Esophagus (tissue), 2 donors: ENCODE results near the gene APBB2. TPM values are rescaled to one million over a fixed set of nuclear protein-coding genes. Genes with fewer than 3 reads are reported as not detected.
"Not testable (repeated sequence)": the region's sequence is repeated elsewhere in the genome, so short reads cannot be mapped to it uniquely, and the experiment has no call there.

Source experiments
- H3K27ac ChIP-seq, 2 donors: one replicate each; pipeline ENCODE4 v1.5.1; 2013; ENCODE audit warnings: low read depth in 2 of 2, mild to moderate bottlenecking in 2 of 2, inconsistent platforms in 1 of 2, low read length in 1 of 2, moderate library complexity in 1 of 2
- H3K27me3 ChIP-seq, 2 donors: one replicate each; pipeline ENCODE4 v1.6.1; 2013; ENCODE audit warnings: low read length in 2 of 2, control low read depth in 1 of 2, mild to moderate bottlenecking in 1 of 2; ENCODE audit not compliant: insufficient read depth in 2 of 2, control insufficient read depth in 1 of 2
- H3K36me3 ChIP-seq, 2 donors: one replicate each; pipeline ENCODE4 v1.6.1; 2013; ENCODE audit warnings: low read length in 1 of 2; ENCODE audit not compliant: control insufficient read depth in 2 of 2, insufficient read depth in 2 of 2
- H3K4me1 ChIP-seq, 2 donors: one replicate each; pipeline ENCODE4 v1.6.1; 2013; ENCODE audit warnings: low read length in 1 of 2; ENCODE audit not compliant: control insufficient read depth in 2 of 2, insufficient read depth in 2 of 2
- H3K4me3 ChIP-seq, 2 donors: one replicate each; pipeline ENCODE4 v1.5.1; 2013; ENCODE audit warnings: low read length in 2 of 2, mild to moderate bottlenecking in 2 of 2, low read depth in 1 of 2, moderate library complexity in 1 of 2
- H3K9me3 ChIP-seq, 2 donors: one replicate each; pipeline ENCODE4 v1.6.1; 2013; ENCODE audit warnings: mild to moderate bottlenecking in 2 of 2, low read depth in 1 of 2, low read length in 1 of 2, moderate library complexity in 1 of 2; ENCODE audit not compliant: control insufficient read depth in 2 of 2, insufficient read depth in 1 of 2
- WGBS, 2 donors: extraction: QIAGEN DNeasy Blood & Tissue Kit; methylation state at CpG; one replicate each; pipeline ENCODE4 v1.1.7; 2013; 5-methylcytosine and 5-hydroxymethylcytosine counted together
- polyA plus RNA-seq, 2 donors: library from polyadenylated mRNA; stranded (reverse); fragments of 200-250 nt; gene quantifications; one replicate each; pipeline ENCODE4 v1.2.3, GENCODE V29; 2013
- donor health status: healthy with polysubstance abuse.
- donor health status: Bipolar disorder and iron deficiency.

The APBB2 gene
- polyA plus RNA-seq, 2 donors, result 3.0 to 4.0 TPM

DNA sequence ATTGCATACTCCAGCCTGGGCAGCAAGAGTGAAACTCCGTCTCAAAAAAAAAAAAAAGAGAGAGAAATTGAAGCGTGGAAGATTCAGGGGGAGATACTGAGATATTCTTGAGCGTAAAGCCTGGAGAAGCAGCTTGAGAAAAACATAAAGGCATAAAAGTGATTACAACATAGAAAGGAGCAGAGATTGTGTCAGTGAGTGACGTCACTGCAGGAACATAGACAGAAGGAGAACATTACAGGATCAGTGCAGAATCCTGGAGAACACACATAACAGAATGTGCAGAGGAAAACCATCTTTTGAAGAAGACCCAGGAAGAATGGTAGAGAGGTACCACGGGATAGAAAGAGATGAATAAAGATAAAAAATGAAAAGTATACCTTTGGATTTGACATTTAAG, 147.0 kb downstream of the APBB2 start:
- H3K4me3 ChIP-seq, result no peak overlapping the region
- H3K9me3 ChIP-seq, result no peaks in the 10 kb centered on the region
- H3K27me3 ChIP-seq, result no peaks in the 10 kb centered on the region
- no peaks in the 10 kb centered on the region for H3K4me1 ChIP-seq
- 91 to 95% methylated on average over 5 of the region's 5 CpGs for WGBS, 2 donors
- H3K27ac ChIP-seq, result no peak overlapping the region
- no peaks in the 10 kb centered on the region for H3K36me3 ChIP-seq

DNA sequence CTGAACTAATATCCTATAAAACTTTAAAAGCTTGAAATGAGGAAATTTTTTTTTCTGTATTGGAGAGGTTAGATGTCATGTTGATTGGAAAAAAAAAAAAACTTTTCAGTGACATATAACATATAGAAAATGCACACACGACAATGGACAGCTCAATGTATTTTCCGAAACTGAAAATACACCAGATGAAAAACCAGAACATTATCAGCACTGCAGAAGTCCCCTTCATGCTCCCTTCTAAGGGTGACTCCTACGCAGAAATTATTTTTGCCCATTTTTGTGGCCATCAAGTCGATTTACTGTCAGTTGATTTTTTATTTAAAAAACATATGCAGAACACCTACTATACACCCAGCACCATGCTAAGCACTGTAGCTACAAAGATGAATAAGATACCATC, 148.3 kb downstream of the APBB2 start:
- no peaks in the 10 kb centered on the region for H3K36me3 ChIP-seq
- 86 to 90% methylated on average over 4 of the region's 4 CpGs for WGBS, 2 donors
- no peak overlapping the region for H3K27ac ChIP-seq

GRCh38 chr4:41065434-41066006, 148.8 kb downstream of the APBB2 start:
- H3K27ac ChIP-seq, result no peak overlapping the region
- no peaks in the 10 kb centered on the region for H3K36me3 ChIP-seq
- 85 to 93% methylated on average over 5 of the region's 5 CpGs for WGBS, 2 donors
- H3K4me3 ChIP-seq, result no peak overlapping the region
- H3K9me3 ChIP-seq, result no peaks in the 10 kb centered on the region
- H3K4me1 ChIP-seq, result no peaks in the 10 kb centered on the region
- no peaks in the 10 kb centered on the region for H3K27me3 ChIP-seq

More for the DNA sequence above, 148.3 kb downstream of the APBB2 start:
- Histone ChIP-seq H3K9me3 (no peaks in the 10 kb centered on the region), H3K27me3 (no peaks in the 10 kb centered on the region), H3K4me1 (no peaks in the 10 kb centered on the region), H3K4me3 (no peak overlapping the region)

DNA sequence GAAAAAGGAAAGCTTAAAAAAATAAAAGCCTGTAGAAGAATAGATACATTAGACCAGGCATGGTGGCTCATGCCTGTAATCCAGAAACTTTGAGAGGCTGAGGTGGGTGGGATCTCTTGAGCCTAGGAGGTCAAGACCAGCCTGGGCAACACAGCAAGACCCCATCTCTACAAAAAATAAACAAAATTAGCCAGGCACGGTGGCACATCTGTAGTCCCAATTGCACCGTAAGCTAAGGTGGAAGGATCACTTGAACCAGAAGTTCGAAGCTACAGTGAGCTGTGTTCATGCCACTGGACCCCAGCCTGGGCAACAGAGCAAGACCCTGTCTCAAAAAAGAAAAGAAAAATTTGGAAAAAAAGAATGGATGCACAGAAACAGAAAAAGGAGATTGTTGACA, 149.4 kb downstream of the APBB2 start:
- H3K27ac ChIP-seq, result no peak overlapping the region
- H3K36me3 ChIP-seq, result no peaks in the 10 kb centered on the region
- no peaks in the 10 kb centered on the region for H3K27me3 ChIP-seq
- H3K4me3 ChIP-seq, result no peak overlapping the region
- H3K9me3 ChIP-seq, result no peaks in the 10 kb centered on the region
- no peaks in the 10 kb centered on the region for H3K4me1 ChIP-seq
- WGBS, 2 donors, result 75 to 93% methylated on average over 3 of the region's 3 CpGs

- Histone ChIP-seq H3K27ac (peak overlapping the region in 1 of 2 donors; percentile 2), H3K4me1 (no peaks in the 10 kb centered on the region)
- WGBS, 2 donors, result 68 to 76% methylated on average over 5 of the region's 5 CpGs
Measured at GRCh38 chr4:41061482-41062185, 152.7 kb downstream of the APBB2 start.

GRCh38 chr4:41060352-41061334, 153.7 kb downstream of the APBB2 start:
- H3K36me3 ChIP-seq, result no peaks in the 10 kb centered on the region
- no peak overlapping the region for H3K27ac ChIP-seq

More at GRCh38 chr4:41061482-41062185, 152.7 kb downstream of the APBB2 start:
- Histone ChIP-seq H3K9me3 (no peaks in the 10 kb centered on the region), H3K4me3 (no peak overlapping the region), H3K27me3 (no peaks in the 10 kb centered on the region), H3K36me3 (no peaks in the 10 kb centered on the region)

GRCh38 chr4:41059411-41059810, 154.9 kb downstream of the APBB2 start:
- H3K4me1 ChIP-seq, H3K9me3 ChIP-seq, H3K27ac ChIP-seq, H3K27me3 ChIP-seq, H3K4me3 ChIP-seq, H3K36me3 ChIP-seq: not testable (repeated sequence)
- WGBS, 2 donors, result 89 to 94% methylated on average over 9 of the region's 9 CpGs

More at GRCh38 chr4:41060352-41061334, 153.7 kb downstream of the APBB2 start:
- Histone ChIP-seq H3K9me3 (no peaks in the 10 kb centered on the region), H3K4me1 (no peaks in the 10 kb centered on the region), H3K27me3 (no peaks in the 10 kb centered on the region), H3K4me3 (no peak overlapping the region)
- 80 to 84% methylated on average over 12 of the region's 12 CpGs for WGBS, 2 donors

- Histone ChIP-seq H3K27me3 (no peaks in the 10 kb centered on the region), H3K4me1 (no peaks in the 10 kb centered on the region), H3K9me3 (no peaks in the 10 kb centered on the region), H3K36me3 (no peaks in the 10 kb centered on the region), H3K4me3 (no peak overlapping the region), H3K27ac (no peak overlapping the region)
- 92 to 94% methylated on average over 3 of the region's 3 CpGs for WGBS, 2 donors
Measured at GRCh38 chr4:41058426-41058825, 155.9 kb downstream of the APBB2 start.

DNA sequence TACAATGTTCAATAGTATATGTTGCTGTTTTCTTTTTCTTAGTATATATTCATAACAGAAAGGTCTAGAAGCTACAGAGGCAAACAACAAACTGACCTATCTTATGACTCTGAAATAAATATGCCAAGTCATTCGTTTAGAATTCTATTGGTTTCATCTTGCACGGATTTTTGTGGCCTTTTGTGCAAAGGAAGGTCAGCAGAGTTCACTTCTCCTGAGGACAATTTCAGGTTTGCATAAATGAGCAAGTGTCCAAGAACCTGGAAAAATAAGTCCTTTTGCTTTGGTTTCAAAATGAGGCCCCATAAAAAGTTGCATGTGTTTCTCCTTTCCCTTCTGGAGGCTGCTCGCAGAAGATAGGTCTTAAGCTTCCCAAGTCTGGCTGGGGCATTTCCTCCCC, 156.9 kb downstream of the APBB2 start:
- H3K27ac ChIP-seq, result no peak overlapping the region
- 79 to 81% methylated on average over 3 of the region's 3 CpGs for WGBS, 2 donors
- no peak overlapping the region for H3K4me3 ChIP-seq
- no peaks in the 10 kb centered on the region for H3K9me3 ChIP-seq
- H3K27me3 ChIP-seq, result no peaks in the 10 kb centered on the region
- H3K4me1 ChIP-seq, result no peaks in the 10 kb centered on the region
- no peaks in the 10 kb centered on the region for H3K36me3 ChIP-seq
